Sciatic nerve (tissue), 2 donors: Measurements from ENCODE around the gene C2CD2L. TPM values are rescaled to one million over a fixed set of nuclear protein-coding genes. Genes with fewer than 3 reads are reported as not detected.
"Not testable (repeated sequence)": the region's sequence is repeated elsewhere in the genome, so short reads cannot be mapped to it uniquely, and the experiment has no call there.

Experiments
- ATAC-seq: fragments of 200-7000 bp; cut with Tn5 transposase; one replicate; pipeline ENCODE4 v1.9.1; 2020; ENCODE audit warnings: mild to moderate bottlenecking, moderate library complexity
- DNase-seq: peaks from one replicate; pipeline ENCODE4 v3.0.0-alpha.2; 2020; ENCODE audit warnings: low spot score
- intact Hi-C: fragments of 100-400 bp; cut with DNase I; formaldehyde crosslinking; loops from one replicate; pipeline ENCODE4 v1.14.2; 2022
- total RNA-seq: library from RNA; stranded (reverse); fragmentation: NEBNext Ultra II Directional; extraction: Animal tissue kit (Norgen Biotek cat#: 25700); gene quantifications from one replicate; pipeline ENCODE4 v1.2.1, GENCODE V29; 2021
- donor health status: DM: no; HTN: no; CAD: no.
- donor health status: DM: no; HTN: no; CAD: no.

Gene C2CD2L
- total RNA-seq, result 12.1 TPM

GRCh38 chr11:119106564-119107537, at the start of gene C2CD2L:
C2CD2L (plus strand) TSS chr11:119107344; CDS start chr11:119107742, 398 bp downstream.
- DNase-seq (peak; percentile 91), ATAC-seq (peak; percentile 92)
- intact Hi-C loops, result no loop called here

DNA sequence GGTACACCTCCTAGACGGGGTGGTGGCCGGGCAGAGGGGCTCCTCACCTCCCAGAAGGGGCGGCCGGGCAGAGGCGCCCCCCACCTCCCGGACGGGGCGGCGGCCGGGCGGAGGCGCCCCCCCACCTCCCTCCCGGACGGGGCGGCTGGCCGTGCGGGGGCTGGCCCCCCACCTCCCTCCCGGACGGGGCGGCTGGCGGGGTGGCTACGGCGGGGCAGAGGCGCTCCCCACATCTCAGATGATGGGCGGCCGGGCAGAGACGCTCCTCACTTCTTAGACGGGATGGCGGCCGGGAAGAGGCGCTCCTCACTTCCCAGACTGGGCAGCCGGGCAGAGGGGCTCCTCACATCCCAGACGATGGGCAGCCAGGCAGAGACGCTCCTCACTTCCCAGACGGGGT, 48.0 kb upstream of the C2CD2L start:
- DNase-seq, ATAC-seq, intact Hi-C loops: not testable (repeated sequence)

GRCh38 chr11:119061256-119061655, 45.9 kb upstream of the C2CD2L start:
- intact Hi-C loops, result no loop called here
- ATAC-seq, result no peak
- no peak for DNase-seq

- DNase-seq, result no peak
- intact Hi-C loops, result no loop called here
- no peak for ATAC-seq
Observed at GRCh38 chr11:119062779-119063178, 44.4 kb upstream of the C2CD2L start.

DNA sequence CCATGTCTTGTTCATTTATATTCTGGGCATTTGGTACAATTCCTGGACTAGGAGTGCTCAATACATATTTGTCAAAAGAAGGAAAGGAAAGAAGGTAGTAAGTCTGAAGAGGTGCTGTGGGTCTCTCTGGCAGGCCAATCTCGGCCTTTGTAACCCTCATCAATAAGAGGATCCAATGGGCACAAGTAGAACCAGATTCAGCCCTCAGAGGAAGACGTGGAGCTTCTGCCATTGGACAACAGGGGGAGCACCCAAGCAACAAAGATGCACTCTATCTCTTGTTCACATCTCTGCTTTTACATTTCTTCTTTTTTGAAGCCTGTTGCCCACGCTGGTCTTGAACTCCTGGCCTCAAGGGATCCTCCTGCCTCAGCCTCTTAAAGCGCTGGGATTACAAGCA, 41.8 kb upstream of the C2CD2L start:
- intact Hi-C loops, result no loop called here
- DNase-seq (no peak), ATAC-seq (no peak)

GRCh38 chr11:119067371-119068222, 39.5 kb upstream of the C2CD2L start, which contains the start of gene VPS11:
VPS11 (plus strand) TSS chr11:119067818; CDS start chr11:119067824, 6 bp downstream.
- DNase-seq, result peak; percentile 99
- peak; percentile 99 for ATAC-seq
- intact Hi-C loops, result no loop called here

- DNase-seq (no peak), ATAC-seq (no peak)
- intact Hi-C loops, result no loop called here
Observed at GRCh38 chr11:119077839-119078238, 29.3 kb upstream of the C2CD2L start.

DNA sequence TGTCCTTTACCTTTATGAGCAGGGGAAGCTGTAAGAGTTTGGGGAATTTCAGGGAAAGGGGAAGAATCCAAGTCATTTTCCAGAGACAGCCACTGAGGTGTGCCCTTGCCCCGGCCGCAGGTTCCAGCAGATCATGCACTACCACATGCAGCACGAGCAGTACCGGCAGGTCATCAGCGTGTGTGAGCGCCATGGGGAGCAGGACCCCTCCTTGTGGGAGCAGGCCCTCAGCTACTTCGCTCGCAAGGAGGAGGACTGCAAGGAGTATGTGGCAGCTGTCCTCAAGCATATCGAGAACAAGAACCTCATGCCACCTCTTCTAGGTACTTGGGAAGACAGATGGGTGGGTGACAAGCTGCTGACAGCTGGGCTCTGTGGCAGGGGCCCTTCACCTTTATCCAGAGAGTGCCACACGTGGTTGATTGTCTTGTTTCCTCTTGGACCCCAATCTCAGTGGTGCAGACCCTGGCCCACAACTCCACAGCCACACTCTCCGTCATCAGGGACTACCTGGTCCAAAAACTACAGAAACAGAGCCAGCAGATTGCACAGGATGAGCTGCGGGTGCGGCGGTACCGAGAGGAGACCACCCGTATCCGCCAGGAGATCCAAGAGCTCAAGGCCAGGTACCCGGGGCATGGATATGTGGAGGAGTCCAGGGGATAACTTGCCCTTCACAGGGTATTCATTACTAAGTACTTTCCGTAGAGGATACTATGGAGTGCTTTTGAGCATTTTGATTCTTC, 28.3 kb upstream of the C2CD2L start:
- ATAC-seq (no peak), DNase-seq (no peak)
- intact Hi-C loops, result no loop called here

- DNase-seq, result no peak
- intact Hi-C loops, result no loop called here
- no peak for ATAC-seq
Observed at GRCh38 chr11:119081682-119082260, 25.4 kb upstream of the C2CD2L start.

- ATAC-seq (peak; percentile 98), DNase-seq (peak; percentile 95)
- intact Hi-C loops, result no loop called here
Observed at GRCh38 chr11:119084663-119085436, 22.3 kb upstream of the C2CD2L start, which contains the start of gene HMBS. HMBS (plus strand) TSS chr11:119084881; CDS start chr11:119085034, 153 bp downstream.

DNA sequence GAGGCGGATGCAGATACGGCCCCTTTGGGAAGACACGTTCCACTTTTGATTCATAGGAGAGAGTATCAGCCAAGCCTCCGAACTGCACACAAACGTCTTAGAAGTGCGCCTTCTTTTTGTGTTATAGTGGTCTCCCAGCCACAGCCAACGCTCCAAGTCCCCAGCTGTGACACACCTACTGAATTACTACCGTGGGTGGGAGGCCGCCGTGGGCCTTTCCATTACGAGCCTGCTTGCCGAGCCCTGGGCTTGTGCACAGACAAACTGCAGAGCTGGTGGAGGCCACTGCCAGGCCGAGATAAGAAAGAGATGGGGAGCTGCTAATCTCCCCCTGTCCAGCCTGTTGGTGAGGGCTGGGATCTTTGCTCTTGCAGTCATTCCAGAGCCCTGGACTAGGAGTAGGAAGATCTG, 21.7 kb upstream of the C2CD2L start:
- intact Hi-C loops, result no loop called here
- no peak for DNase-seq
- ATAC-seq, result peak; percentile 3

DNA sequence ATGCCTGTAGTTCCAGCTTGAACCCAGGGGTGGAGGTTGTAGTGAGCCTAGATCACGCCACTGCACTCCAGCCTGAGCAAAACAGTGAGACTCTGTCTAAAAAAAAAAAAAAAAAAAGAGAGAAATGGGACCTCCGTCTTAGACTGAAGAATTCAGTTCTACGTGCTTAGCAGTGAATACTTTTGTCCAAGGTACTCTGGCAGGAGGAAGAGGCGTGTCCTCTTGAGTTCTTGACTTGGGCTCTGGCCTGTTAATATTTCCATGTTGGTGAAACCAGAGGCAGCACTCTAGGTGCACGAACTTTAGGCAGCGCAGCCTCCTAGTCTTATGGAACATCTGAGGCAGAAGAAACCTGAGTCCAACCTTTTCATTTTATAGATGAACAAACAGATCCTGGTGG, 20.0 kb upstream of the C2CD2L start:
- intact Hi-C loops, result no loop called here
- ATAC-seq, result no peak

GRCh38 chr11:119087747-119088241, 19.4 kb upstream of the C2CD2L start:
- intact Hi-C loops, result no loop called here
- no peak for ATAC-seq

More for the DNA sequence above, 20.0 kb upstream of the C2CD2L start:
- no peak for DNase-seq

DNA sequence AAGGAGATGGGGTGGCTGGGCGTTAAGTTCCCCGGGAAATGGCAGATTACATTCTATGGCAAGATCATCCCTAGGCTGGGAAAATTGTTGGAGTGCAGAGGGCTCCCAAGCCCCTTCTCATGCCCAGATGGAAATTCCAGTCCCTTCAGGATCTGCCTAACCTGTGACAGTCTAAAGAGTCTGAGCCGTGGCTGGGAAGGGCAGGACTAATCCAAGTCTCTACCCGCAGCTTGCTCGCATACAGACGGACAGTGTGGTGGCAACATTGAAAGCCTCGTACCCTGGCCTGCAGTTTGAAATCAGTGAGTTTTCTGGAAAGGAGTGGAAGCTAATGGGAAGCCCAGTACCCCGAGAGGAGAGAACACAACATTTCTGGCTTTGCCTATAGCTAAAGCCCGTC, 18.7 kb upstream of the C2CD2L start:
- no peak for DNase-seq
- intact Hi-C loops, result no loop called here
- ATAC-seq, result no peak

More at GRCh38 chr11:119087747-119088241, 19.4 kb upstream of the C2CD2L start:
- no peak for DNase-seq

DNA sequence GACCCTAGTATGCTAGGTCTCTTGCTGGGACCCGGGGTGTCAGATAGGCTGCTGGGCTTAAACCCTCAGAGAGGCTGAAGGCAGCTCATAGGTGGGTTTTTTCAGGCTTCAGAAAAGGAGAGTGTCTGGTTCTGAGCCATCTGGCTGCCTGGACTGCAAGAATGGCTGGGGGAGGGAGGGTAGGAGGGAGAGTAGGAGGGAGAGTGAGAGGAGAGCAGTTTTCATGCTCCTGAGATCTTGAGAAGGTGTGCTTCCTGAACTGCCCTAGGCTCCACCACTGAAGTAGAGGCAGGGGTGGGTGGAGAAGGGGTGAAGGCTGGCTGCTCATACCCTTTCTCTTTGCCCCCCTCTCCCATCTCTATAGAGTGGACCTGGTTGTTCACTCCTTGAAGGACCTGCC, 17.8 kb upstream of the C2CD2L start:
- DNase-seq, result no peak
- ATAC-seq, result no peak
- intact Hi-C loops, result no loop called here

DNA sequence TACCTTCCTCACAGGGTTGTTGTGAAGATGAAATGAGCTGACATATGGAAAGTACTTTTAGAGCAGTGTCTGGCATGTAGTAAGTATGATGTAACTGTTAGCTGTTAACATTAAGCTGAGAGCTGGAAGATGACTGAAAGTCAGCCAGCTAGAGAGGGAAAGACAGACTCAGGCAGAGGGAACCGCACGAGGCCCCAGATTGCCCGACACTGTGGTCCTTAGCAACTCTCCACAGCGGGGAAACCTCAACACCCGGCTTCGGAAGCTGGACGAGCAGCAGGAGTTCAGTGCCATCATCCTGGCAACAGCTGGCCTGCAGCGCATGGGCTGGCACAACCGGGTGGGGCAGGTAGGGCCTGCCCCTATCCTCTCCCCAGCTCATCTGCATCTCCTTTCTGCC, 16.0 kb upstream of the C2CD2L start:
- DNase-seq (no peak), ATAC-seq (no peak)
- intact Hi-C loops, result no loop called here
